Effector memory CD4-positive, alpha-beta T cell (primary cell): ENCODE data around the gene CLEC18C.
"Not testable (repeated sequence)": the region's sequence is repeated elsewhere in the genome, so short reads cannot be mapped to it uniquely, and the experiment has no call there.

Experiments
- DNase-seq, 3 donors: peaks; one replicate each; pipeline ENCODE4 v3.0.0-alpha.2; 2020
- H3K27ac ChIP-seq: 2 replicates; pipeline ENCODE4 v1.7.0; 2013; ENCODE audit warnings: mild to moderate bottlenecking, low read length, moderate library complexity; ENCODE audit not compliant: insufficient read depth, poor library complexity, severe bottlenecking
- H3K27me3 ChIP-seq: replicated peaks from 2 replicates; pipeline ENCODE4 v1.7.0; 2013; ENCODE audit warnings: mild to moderate bottlenecking, low read length; ENCODE audit not compliant: insufficient read depth, control insufficient read depth, poor library complexity, severe bottlenecking
- H3K36me3 ChIP-seq: 2 replicates; pipeline ENCODE4 v1.7.0; 2013; ENCODE audit warnings: mild to moderate bottlenecking, low read length, moderate library complexity; ENCODE audit not compliant: control insufficient read depth, insufficient read depth
- H3K4me1 ChIP-seq: 2 replicates; pipeline ENCODE4 v1.7.0; 2013; ENCODE audit warnings: low read length, mild to moderate bottlenecking; ENCODE audit not compliant: control insufficient read depth, insufficient read depth, poor library complexity, severe bottlenecking
- H3K4me3 ChIP-seq: 2 replicates; pipeline ENCODE4 v1.7.0; 2013; ENCODE audit warnings: low read length, low read depth, mild to moderate bottlenecking; ENCODE audit not compliant: insufficient read depth, poor library complexity, severe bottlenecking
- H3K9me3 ChIP-seq: 2 replicates; pipeline ENCODE4 v1.7.0; 2013; ENCODE audit warnings: mild to moderate bottlenecking, low read length, moderate library complexity; ENCODE audit not compliant: control insufficient read depth

The CLEC18C gene

DNA sequence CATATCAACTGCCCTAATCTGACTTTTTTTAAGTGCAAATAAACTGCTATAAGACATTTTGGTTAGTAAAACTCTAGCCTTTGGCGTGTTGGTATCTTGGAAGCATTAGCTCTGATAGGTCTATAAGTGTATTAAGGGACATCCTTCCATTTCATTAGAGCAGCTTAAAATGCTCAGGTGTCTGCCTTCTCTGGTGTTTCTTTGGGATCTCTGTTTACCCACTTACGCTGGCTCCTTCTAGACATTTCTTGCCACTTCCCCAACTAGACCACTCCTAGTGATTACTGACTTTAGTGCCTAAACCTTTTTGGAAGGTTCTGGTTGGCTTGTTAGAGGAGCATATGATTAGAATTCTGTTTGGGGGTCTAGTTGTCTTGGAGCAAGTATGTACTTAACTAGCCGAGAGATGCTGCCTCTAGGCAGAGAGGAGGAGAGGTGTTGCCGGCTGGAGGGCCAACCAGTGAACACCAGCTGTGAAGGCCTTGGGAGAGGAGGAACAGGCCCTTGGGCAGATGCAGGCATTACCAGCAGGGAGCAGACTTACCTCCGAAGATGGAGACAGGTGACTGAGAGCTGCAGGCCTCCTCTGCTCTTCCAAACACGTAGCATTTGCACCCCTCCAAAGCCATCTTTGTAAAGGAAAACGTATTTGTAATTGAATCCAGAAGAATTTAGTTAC is 15.2 kb upstream of the CLEC18C start:
- Histone ChIP-seq H3K36me3 (peaks cover 73% of the 10 kb centered on the region), H3K9me3 (no peaks in the 10 kb centered on the region)
- DNase-seq, result no peak

DNA sequence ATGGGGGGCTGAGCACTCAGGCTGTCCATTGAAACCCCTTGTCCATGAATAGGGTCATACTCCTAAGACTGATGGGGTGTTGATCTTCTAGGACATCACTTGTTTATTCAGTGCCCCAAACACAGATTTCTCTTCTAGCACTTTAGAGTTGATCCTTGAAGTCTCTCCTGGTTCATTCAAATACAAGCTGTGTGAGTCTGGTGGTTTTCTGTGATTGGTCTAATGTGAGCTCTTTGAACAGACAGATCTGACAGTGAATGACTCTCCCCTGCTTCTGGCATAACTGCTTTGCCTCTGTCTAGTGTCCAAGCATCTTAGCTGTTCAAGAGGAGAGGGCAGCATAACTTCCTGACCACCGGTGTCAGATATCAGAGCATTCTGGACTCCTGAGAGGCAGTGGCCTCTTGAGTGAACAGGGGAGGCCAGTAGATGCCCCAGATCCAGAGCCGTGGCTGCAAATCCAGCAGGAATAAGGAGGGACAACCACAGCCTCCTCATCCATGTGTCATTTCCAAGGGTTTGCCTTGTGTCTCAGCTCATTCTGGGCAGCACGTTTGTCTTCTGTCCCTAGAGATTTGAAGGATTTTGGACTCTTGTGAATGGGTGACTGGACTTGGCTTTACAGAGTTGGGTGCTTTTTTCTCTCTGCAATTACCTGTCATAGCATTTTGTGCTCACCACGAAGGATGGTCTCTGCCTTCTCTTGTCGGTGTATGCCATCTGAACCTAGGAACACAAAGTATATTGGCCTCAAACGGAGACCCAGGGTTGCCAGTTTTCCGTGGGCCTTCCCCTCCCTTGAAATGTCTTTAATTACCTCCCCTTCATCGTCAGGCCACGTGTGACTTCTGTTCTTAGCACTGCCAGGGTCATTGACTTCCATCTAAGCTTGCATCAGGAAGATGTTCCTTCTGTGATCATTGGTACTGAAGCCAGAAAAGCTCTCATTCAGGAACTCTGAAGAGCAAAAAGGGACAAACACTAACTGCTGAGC is 13.9 kb upstream of the CLEC18C start:
- Histone ChIP-seq H3K27ac (no peak overlapping the region), H3K36me3 (peaks cover 66% of the 10 kb centered on the region)
- DNase-seq, result no peak

More for the DNA sequence above, 15.2 kb upstream of the CLEC18C start:
- H3K4me3 ChIP-seq, result no peak overlapping the region
- no peak overlapping the region for H3K27ac ChIP-seq
- no peaks in the 10 kb centered on the region for H3K27me3 ChIP-seq
- no peaks in the 10 kb centered on the region for H3K4me1 ChIP-seq

DNA sequence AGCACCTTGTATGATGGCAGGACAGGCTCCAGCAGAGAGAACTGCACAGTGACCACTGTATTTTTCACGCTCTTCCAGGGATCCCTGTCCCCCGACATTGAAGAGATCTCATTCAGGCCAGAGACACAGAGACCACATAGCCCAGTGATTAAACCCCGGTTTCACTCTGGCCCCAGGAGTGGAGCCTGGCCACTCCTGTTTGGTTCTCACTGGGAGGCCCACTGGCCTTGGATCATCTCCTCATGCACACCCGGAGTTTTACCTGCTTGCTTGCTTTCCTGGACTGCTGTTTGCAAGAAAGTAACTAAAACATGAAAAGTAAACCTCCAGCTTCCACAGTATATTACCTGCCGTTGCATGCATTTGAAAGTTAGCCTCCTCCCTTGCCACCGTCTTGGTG is 13.2 kb upstream of the CLEC18C start:
- DNase-seq, result no peak
- Histone ChIP-seq H3K4me1 (peaks cover 2% of the 10 kb centered on the region), H3K36me3 (peaks cover 59% of the 10 kb centered on the region), H3K9me3 (no peaks in the 10 kb centered on the region), H3K27me3 (no peaks in the 10 kb centered on the region), H3K4me3 (no peak overlapping the region), H3K27ac (no peak overlapping the region)

More for the DNA sequence above, 13.9 kb upstream of the CLEC18C start:
- Histone ChIP-seq H3K4me3 (no peak overlapping the region), H3K4me1 (no peaks in the 10 kb centered on the region), H3K9me3 (no peaks in the 10 kb centered on the region), H3K27me3 (no peaks in the 10 kb centered on the region)

DNA sequence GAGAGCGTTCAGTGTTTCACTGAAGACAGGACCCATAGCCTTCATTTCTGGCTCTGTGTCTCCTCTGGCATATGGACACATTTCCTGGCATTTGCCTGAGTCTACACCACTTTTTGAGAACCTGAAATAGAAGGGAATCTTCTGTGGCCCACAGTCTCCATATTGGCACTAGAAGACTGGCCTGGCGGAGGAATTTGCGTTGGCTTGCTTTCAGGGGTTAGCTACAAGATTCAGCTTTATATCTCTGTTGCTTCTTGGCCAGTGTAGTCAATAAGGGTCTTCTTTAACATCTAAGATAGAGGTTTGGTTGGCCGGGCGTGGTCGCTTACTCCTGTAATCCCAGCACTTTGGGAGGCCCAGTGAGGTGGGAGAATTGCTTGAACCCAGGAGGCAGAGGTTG is 12.8 kb upstream of the CLEC18C start:
- Histone ChIP-seq H3K9me3 (no peaks in the 10 kb centered on the region), H3K4me1 (peaks cover 2% of the 10 kb centered on the region), H3K27me3 (no peaks in the 10 kb centered on the region), H3K4me3 (no peak overlapping the region), H3K27ac (no peak overlapping the region), H3K36me3 (peaks cover 55% of the 10 kb centered on the region)
- no peak for DNase-seq

DNA sequence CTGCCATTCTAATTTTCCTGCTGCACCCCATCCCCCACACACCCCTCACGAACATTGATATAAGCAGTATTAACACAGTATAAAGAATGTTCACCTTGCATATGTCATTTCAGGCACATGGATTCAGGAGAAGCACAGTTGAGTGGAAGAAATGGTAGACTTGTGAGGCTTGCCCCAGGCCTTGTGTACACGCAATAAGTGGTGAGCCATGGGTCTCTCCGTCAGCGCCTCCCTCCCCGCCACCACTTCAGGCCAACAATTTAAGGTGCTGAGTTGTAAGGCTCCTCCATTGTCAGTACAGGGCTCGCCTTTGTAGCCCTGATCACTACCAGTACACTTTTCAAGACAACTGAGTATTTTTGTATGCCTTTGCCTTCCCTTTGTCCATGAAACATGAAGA is 12.2 kb upstream of the CLEC18C start:
- no peaks in the 10 kb centered on the region for H3K27me3 ChIP-seq

DNA sequence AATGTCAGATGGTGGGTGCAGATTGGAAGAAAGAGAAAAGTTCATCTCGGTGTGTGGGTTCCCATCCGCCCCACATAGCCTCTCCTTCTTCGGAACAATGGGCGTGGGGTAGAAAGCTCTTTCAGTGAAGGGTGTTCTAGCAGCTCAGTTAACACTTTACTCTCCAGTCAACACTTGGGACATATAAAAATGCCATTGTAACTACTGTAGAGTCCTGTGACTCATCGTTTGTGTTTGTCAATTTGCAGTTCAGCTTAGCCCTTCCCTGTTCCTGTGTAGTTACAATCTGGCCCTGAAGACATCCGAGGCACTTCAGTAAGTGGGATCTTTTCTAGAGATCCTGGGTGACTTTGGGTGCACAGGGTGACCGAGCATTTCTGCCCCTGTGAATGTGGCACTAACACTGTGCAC is 11.5 kb upstream of the CLEC18C start:
- Histone ChIP-seq H3K27me3 (no peaks in the 10 kb centered on the region), H3K9me3 (no peaks in the 10 kb centered on the region), H3K4me3 (no peak overlapping the region), H3K4me1 (peaks cover 2% of the 10 kb centered on the region), H3K36me3 (peaks cover 43% of the 10 kb centered on the region), H3K27ac (no peak overlapping the region)
- DNase-seq, result no peak

More for the DNA sequence above, 12.2 kb upstream of the CLEC18C start:
- Histone ChIP-seq H3K4me3 (no peak overlapping the region), H3K4me1 (peaks cover 2% of the 10 kb centered on the region), H3K27ac (no peak overlapping the region), H3K9me3 (no peaks in the 10 kb centered on the region), H3K36me3 (peaks cover 50% of the 10 kb centered on the region)
- no peak for DNase-seq

DNA sequence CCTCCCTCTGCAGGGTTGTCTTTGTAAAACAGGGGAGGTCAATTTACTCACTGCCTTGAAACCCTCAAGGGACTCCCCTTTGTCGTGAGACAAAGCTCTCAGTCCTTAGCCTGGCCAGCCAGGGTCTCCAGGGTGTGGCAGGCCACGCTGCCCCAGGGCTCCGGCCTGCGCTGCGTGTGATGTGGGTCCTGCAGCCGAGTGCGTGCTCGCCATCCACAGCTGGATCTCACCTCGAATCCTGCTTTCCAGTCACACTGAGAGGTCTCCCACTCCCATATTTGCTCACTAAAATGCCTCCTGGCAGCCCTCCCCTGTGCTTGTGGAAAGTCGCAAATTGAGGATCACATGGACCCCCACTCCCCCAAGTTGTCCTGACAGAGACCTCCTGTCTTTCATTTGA is 10.0 kb upstream of the CLEC18C start:
- DNase-seq, result no peak
- Histone ChIP-seq H3K27ac (no peak overlapping the region), H3K27me3 (no peaks in the 10 kb centered on the region), H3K9me3 (no peaks in the 10 kb centered on the region), H3K4me3 (no peak overlapping the region), H3K4me1 (peaks cover 2% of the 10 kb centered on the region), H3K36me3 (peaks cover 27% of the 10 kb centered on the region)

DNA sequence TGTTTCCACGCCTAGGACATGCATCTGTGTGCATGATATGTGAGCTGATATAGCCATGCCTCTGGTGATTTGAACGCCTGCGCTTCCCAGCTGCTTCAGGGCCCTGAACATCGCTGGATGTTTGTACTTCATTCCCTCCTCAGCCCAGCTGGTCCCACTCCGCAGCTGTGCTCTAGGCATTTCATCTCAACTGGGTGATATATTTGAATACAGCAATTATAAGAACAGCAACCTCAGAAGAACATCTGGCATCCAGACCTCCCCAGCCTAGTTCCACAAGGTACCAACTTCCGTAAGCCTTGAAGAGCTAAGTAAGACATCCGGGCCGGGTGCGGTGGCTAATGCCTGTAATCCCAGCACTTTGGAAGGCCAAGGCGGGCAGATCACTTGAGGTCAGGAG is 6.9 kb upstream of the CLEC18C start:
- H3K9me3 ChIP-seq, H3K4me3 ChIP-seq, H3K27ac ChIP-seq, DNase-seq, H3K27me3 ChIP-seq, H3K4me1 ChIP-seq, H3K36me3 ChIP-seq: not testable (repeated sequence)

DNA sequence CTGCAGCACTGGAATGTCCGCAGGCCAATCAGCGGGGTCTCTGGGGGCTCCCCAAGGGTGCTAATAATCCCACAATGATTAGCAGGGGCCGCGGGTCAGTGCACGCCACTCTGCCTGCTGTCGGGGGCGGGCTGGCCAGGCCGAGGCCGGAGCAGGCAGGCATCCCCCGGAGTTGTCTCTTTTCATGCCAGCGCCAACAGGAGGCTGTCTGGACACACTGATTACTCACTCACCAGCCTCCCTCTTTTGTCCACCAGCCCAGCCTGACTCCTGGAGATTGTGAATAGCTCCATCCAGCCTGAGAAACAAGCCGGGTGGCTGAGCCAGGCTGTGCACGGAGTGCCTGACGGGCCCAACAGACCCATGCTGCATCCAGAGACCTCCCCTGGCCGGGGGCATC is 329 bp downstream of the CLEC18C start:
- DNase-seq, H3K27ac ChIP-seq, H3K4me3 ChIP-seq, H3K36me3 ChIP-seq, H3K9me3 ChIP-seq, H3K4me1 ChIP-seq, H3K27me3 ChIP-seq: not testable (repeated sequence)

DNA sequence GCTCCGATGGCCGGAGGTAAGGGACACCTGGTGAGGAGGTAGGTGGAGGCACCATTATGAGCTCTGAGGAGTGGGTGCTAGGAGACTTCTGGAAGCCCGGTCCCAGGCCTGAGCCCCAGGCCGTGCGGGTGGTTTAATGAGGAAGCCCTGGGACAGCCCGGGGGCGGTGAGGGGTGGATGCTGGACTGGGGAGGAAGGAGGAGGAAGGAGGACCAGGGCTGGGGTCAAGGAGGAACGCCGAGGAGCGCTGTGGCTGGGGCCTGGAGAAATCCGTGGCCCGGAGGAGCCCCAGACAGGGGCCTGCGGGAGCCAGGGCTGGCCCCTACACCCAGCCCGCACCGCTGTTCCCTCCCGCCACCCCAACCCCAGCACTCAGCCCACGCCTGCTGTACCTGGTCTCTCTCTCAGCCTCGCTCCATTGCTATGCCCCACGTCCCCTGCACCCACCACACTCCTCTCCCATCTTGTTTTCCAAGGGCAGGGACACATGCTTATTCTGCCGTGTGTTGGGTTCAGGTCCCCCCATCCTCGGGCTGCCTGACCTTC is 873 bp downstream of the CLEC18C start:
- H3K36me3 ChIP-seq, H3K9me3 ChIP-seq, H3K27ac ChIP-seq, DNase-seq, H3K27me3 ChIP-seq, H3K4me1 ChIP-seq, H3K4me3 ChIP-seq: not testable (repeated sequence)
